K562 (cell line): ENCODE results near the gene PNPLA8. TPM values are rescaled to one million over a fixed set of nuclear protein-coding genes. Genes with fewer than 3 reads are reported as not detected.

Experiments used
- CGGBP1 ChIP-seq: fragments of 250-450 bp; sonication (Bioruptor Pico); IDR thresholded peaks from 2 replicates; pipeline ENCODE4 v1.9.0; 2021; ENCODE audit warnings: mild to moderate bottlenecking
- MLLT1 ChIP-seq, 2 experiments: fragments of 450-650 bp; IDR thresholded peaks; 2 replicates each; pipeline ENCODE4 v1.6.1; 2016
- POLR2AphosphoS5 ChIP-seq: IDR thresholded peaks from 2 replicates; pipeline ENCODE4 v1.6.1; 2011; ENCODE audit warnings: mild to moderate bottlenecking, low read depth, low read length, moderate library complexity; ENCODE audit not compliant: control insufficient read depth, insufficient read depth
- SIN3A ChIP-seq, 2 experiments: fragments of 150-350 bp in 1 of 2; IDR thresholded peaks; 2 replicates each; pipeline ENCODE4 v1.6.1; 2011 to 2016; ENCODE audit warnings: borderline replicate concordance in 2 of 2, low read depth in 2 of 2, low read length in 2 of 2, mild to moderate bottlenecking in 2 of 2, moderate library complexity in 2 of 2; ENCODE audit not compliant: control insufficient read depth in 1 of 2
- SMARCA5 ChIP-seq: fragments of 450-650 bp; IDR thresholded peaks from 2 replicates; pipeline ENCODE4 v1.6.1; 2016
- SMARCB1 ChIP-seq: IDR thresholded peaks from 2 replicates; pipeline ENCODE4 v1.6.1; 2011; ENCODE audit warnings: improper control_type of control experiment, low read depth; ENCODE audit not compliant: insufficient read length
- SMARCE1 ChIP-seq: fragments of 450-650 bp; IDR thresholded peaks from 2 replicates; pipeline ENCODE4 v1.7.1; 2016; ENCODE audit warnings: mild to moderate bottlenecking
- UBTF ChIP-seq, 2 experiments: IDR thresholded peaks; 2 replicates each; pipeline ENCODE4 v1.6.1; 2012; ENCODE audit warnings: improper control_type of control experiment in 2 of 2, low read depth in 2 of 2, low read length in 2 of 2, borderline replicate concordance in 1 of 2
- ZFP36 ChIP-seq: fragments of 150-350 bp; IDR thresholded peaks from 2 replicates; pipeline ENCODE4 v1.6.1; 2018; ENCODE audit warnings: low read length, low read depth; ENCODE audit not compliant: partially characterized antibody
- ZNF354B ChIP-seq: fragments of 250-450 bp; sonication (Bioruptor Pico); IDR thresholded peaks from 2 replicates; pipeline ENCODE4 v1.4.0; 2020
- polyA plus RNA-seq, 8 experiments: library from polyadenylated mRNA; depleted of rRNA in 4 of 8; stranded (reverse) in 5 of 8; unstranded in 3 of 8; fragments of >200 nt; fragmentation: Nextera tagmentation in 2 of 8; fragmentation: Illumina TruSeq in 1 of 8; extraction: Ambion mirVana in 2 of 8; extraction: Trizol in 1 of 8; gene quantifications; 2 replicates each; pipeline versions ENCODE4 v1.2.1 to v1.2.3, GENCODE V29; 2011 to 2014; ENCODE audit warnings: inconsistent platforms in 1 of 8, missing spikeins in 1 of 8
- total RNA-seq, 7 experiments: library from RNA; depleted of rRNA in 6 of 7; stranded (reverse); fragments of >200 nt in 6 of 7; fragmentation: Illumina TruSeq in 2 of 7; extraction: Trizol in 2 of 7; gene quantifications; 2 replicates each; pipeline versions ENCODE4 v1.2.1 to v1.2.3, GENCODE V29; 2011 to 2021; ENCODE audit warnings: low replicate concordance in 1 of 7
- TF ChIP-seq, protein P1 (sequence below): IDR thresholded peaks from 2 replicates; pipeline ENCODE4 v1.6.1; 2012; ENCODE audit warnings: low read depth, low read length, improper control_type of control experiment, borderline replicate concordance

PNPLA8 gene
- total and polyA plus RNA-seq, 9 of the 15 experiments (the other 6 are each of a cell fraction or from before 2014, with no cell fraction given), result 12.8 to 27.6 (median 16.3) TPM

- TF ChIP-seq CGGBP1 (CRISPR knock-in tag) (0 out of 2 replicates have a peak, but pooled peaks have one; percentile 2), MLLT1 (IDR thresholded peaks at IDR 0.05) (0 out of 4 replicates have a peak, but pooled peaks of 1 of the 2 experiments have one; percentile 27), SIN3A (IDR thresholded peaks at IDR 0.05; ENCODE audit: borderline replicate concordance in 2 of 2, control insufficient read depth in 1 of 2, low read depth in 2 of 2, low read length in 2 of 2) (no peak), UBTF (IDR thresholded peaks at IDR 0.05; ENCODE audit: borderline replicate concordance in 1 of 2, low read depth in 2 of 2, low read length in 2 of 2) (no peak), SMARCB1 (no peak), ZNF354B (CRISPR knock-in tag) (no peak), ZFP36 (peak; percentile 22), POLR2AphosphoS5 (no peak), SMARCE1 (peak; percentile 19; the same call in 1 of the 2 replicates), SMARCA5 (no peak)
- TF ChIP-seq, protein P1, sequence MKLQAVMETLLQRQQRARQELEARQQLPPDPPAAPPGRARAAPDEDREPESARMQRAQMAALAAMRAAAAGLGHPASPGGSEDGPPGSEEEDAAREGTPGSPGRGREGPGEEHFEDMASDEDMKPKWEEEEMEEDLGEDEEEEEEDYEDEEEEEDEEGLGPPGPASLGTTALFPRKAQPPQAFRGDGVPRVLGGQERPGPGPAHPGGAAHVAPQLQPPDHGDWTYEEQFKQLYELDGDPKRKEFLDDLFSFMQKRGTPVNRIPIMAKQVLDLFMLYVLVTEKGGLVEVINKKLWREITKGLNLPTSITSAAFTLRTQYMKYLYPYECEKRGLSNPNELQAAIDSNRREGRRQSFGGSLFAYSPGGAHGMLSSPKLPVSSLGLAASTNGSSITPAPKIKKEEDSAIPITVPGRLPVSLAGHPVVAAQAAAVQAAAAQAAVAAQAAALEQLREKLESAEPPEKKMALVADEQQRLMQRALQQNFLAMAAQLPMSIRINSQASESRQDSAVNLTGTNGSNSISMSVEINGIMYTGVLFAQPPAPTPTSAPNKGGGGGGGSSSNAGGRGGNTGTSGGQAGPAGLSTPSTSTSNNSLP, result 0 out of 2 replicates have a peak, but pooled peaks have one; percentile 22
These were observed 65.9 kb downstream of the PNPLA8 start (continued) for GRCh38 chr7:108459922-108460551.
